ENCODE data around the gene FBXL13. TPM values are rescaled to one million over a fixed set of nuclear protein-coding genes. Genes with fewer than 3 reads are reported as not detected.
A peak's percentile ranks its signal among the peaks of the same experiment; 100 is the strongest.
"Not testable (repeated sequence)": the region's sequence is repeated elsewhere in the genome, so short reads cannot be mapped to it uniquely, and the experiment has no call there.

Gene FBXL13
- polyA plus RNA-seq, 1 experiment, result 0.95 TPM

- H3K9me3 ChIP-seq (ENCODE audit: control insufficient read depth, insufficient read depth, low read length), result peaks cover 6% of the 10 kb centered on the region
- no peak overlapping the region for H3K27ac ChIP-seq (ENCODE audit: low read depth, low read length)
- CTCF ChIA-PET, result interaction anchor here (0.6 to 0.9 kb wide), 2 partner anchors 310 kb away, joined by 3 to 8 read pairs; no protein-coding TSS in a partner anchor
- no peak for TF ChIP-seq CTCF (IDR thresholded peaks at IDR 0.05; ENCODE audit: low read depth, low read length)
- H3K4me3 ChIP-seq (ENCODE audit: low read depth, low read length), result no peak overlapping the region
- H3K27me3 ChIP-seq (ENCODE audit: control insufficient read depth, insufficient read depth, low read length), result no peaks in the 10 kb centered on the region
- POLR2A ChIA-PET, result no interaction called here
- no peak for DNase-seq (ENCODE audit: low read depth, low spot score)
These were observed 5.9 kb downstream of the FBXL13 start for GRCh38 chr7:103068414-103069403.

- H3K27ac ChIP-seq (ENCODE audit: low read depth, low read length), result no peak overlapping the region
- H3K4me3 ChIP-seq (ENCODE audit: low read depth, low read length), result no peak overlapping the region
- H3K9me3 ChIP-seq (ENCODE audit: control insufficient read depth, insufficient read depth, low read length), result peaks cover 6% of the 10 kb centered on the region
- no peak for DNase-seq (ENCODE audit: low read depth, low spot score)
- ChIA-PET POLR2A (no interaction called here), CTCF (interaction anchor here (1.8 kb wide), 2 partner anchors 9 to 307 kb away, joined by 8 to 9 read pairs; partner anchors contain the start of genes ARMC10 and FBXL13)
- H3K27me3 ChIP-seq (ENCODE audit: control insufficient read depth, insufficient read depth, low read length), result no peaks in the 10 kb centered on the region
- peak; percentile 60 for TF ChIP-seq CTCF (IDR thresholded peaks at IDR 0.05; ENCODE audit: low read depth, low read length)
These were observed 8.9 kb downstream of the FBXL13 start for GRCh38 chr7:103065667-103066066.

- Histone ChIP-seq H3K9me3 (ENCODE audit: control insufficient read depth, insufficient read depth, low read length) (peaks cover 3% of the 10 kb centered on the region), H3K27ac (ENCODE audit: low read depth, low read length) (no peak overlapping the region), H3K27me3 (ENCODE audit: control insufficient read depth, insufficient read depth, low read length) (no peaks in the 10 kb centered on the region), H3K4me3 (ENCODE audit: low read depth, low read length) (no peak overlapping the region)
- no peak for DNase-seq (ENCODE audit: low read depth, low spot score)
- peak; percentile 7; the same call in 1 of the 2 replicates for TF ChIP-seq CTCF (IDR thresholded peaks at IDR 0.05; ENCODE audit: low read depth, low read length)
- POLR2A ChIA-PET, result no interaction called here
- CTCF ChIA-PET, result interaction anchor here (1.4 kb wide), 2 partner anchors 147 to 305 kb away, joined by 4 to 5 read pairs; no protein-coding TSS in a partner anchor
These were observed 10.7 kb downstream of the FBXL13 start for GRCh38 chr7:103063895-103064294.

GRCh38 chr7:103059471-103059870 is 15.1 kb downstream of the FBXL13 start:
- TF ChIP-seq CTCF (IDR thresholded peaks at IDR 0.05; ENCODE audit: low read depth, low read length), result no peak
- ChIA-PET CTCF (interaction anchor here (1.1 kb wide), 1 partner anchor 9 kb away, joined by 3 read pairs; no protein-coding TSS in a partner anchor), POLR2A (no interaction called here)
- Histone ChIP-seq H3K27me3 (ENCODE audit: control insufficient read depth, insufficient read depth, low read length) (no peaks in the 10 kb centered on the region), H3K9me3 (ENCODE audit: control insufficient read depth, insufficient read depth, low read length) (no peaks in the 10 kb centered on the region), H3K27ac (ENCODE audit: low read depth, low read length) (no peak overlapping the region), H3K4me3 (ENCODE audit: low read depth, low read length) (no peak overlapping the region)
- no peak for DNase-seq (ENCODE audit: low read depth, low spot score)

- Histone ChIP-seq H3K9me3 (ENCODE audit: control insufficient read depth, insufficient read depth, low read length) (no peaks in the 10 kb centered on the region), H3K4me3 (ENCODE audit: low read depth, low read length) (no peak overlapping the region), H3K27ac (ENCODE audit: low read depth, low read length) (no peak overlapping the region), H3K27me3 (ENCODE audit: control insufficient read depth, insufficient read depth, low read length) (no peaks in the 10 kb centered on the region)
- TF ChIP-seq CTCF (IDR thresholded peaks at IDR 0.05; ENCODE audit: low read depth, low read length), result no peak
- CTCF ChIA-PET, result no interaction called here
- DNase-seq (ENCODE audit: low read depth, low spot score), result no peak
- POLR2A ChIA-PET, result no interaction called here
These were observed 16.5 kb downstream of the FBXL13 start for GRCh38 chr7:103058122-103058521.

- H3K4me3 ChIP-seq (ENCODE audit: low read depth, low read length); H3K9me3 ChIP-seq (ENCODE audit: control insufficient read depth, insufficient read depth, low read length); CTCF ChIA-PET; POLR2A ChIA-PET; H3K27ac ChIP-seq (ENCODE audit: low read depth, low read length); H3K27me3 ChIP-seq (ENCODE audit: control insufficient read depth, insufficient read depth, low read length); DNase-seq (ENCODE audit: low read depth, low spot score): not testable (repeated sequence)
These were observed 18.6 kb downstream of the FBXL13 start for GRCh38 chr7:103056006-103056405.

All from AG04450 (cell line).